GM18519 (cell line): ENCODE data around the gene HDAC9.

Experiments
- ATAC-seq: cut with Tn5 transposase; IDR thresholded peaks from one replicate; pipeline ENCODE4 v1.9.1; 2021; ENCODE audit warnings: mild to moderate bottlenecking, moderate library complexity; ENCODE audit not compliant: unreplicated experiment, low FRiP score

The HDAC9 gene

GRCh38 chr7:18491871-18492270, 3.7 kb upstream of the HDAC9 start:
- no peak for ATAC-seq

- ATAC-seq, result no peak
Observed at GRCh38 chr7:18494406-18494805, 1.1 kb upstream of the HDAC9 start.

- ATAC-seq, result peak; percentile 24
Observed at GRCh38 chr7:18494821-18495408, 634 bp upstream of the HDAC9 start.

DNA sequence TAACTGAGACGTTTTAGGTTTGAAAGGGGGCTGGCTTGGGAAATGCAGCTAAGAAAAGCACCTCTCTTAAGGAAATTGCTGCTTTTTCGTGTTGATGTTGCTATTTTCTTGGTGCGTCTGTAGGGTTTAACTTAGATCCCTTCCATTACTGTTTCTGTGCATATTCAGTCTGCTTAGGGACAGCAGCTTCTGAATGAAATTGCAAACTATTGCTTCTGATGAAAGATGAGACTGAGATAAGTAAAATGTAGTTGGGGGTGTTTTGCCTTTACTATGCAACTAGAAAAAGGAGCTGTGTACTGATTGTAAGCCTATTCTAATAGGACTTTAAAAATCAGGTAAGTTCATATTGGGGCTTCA, 772 bp downstream of the HDAC9 start:
- no peak for ATAC-seq

- no peak for ATAC-seq
Observed at GRCh38 chr7:18497082-18497481, 1.5 kb downstream of the HDAC9 start.

DNA sequence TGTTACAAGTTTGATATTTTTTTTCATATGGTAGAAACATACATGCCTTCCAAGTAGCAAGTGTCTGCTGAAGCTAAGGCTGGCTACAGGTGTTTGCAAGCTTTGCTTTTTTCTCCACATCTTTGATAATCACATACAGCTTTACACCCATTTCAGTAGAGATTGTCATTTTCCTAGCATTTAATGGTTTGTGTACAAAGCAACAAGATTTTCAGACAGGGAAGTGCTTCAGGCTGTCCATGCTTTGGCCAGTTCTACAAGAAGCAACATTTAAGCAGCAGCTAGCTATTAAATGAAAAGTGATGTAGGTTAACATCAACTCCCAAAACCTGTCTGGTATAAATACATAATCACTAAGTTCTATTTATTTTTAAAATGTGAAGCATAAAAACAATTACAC, 2.3 kb downstream of the HDAC9 start:
- no peak for ATAC-seq

GRCh38 chr7:18498341-18498740, 2.8 kb downstream of the HDAC9 start:
- ATAC-seq, result no peak

DNA sequence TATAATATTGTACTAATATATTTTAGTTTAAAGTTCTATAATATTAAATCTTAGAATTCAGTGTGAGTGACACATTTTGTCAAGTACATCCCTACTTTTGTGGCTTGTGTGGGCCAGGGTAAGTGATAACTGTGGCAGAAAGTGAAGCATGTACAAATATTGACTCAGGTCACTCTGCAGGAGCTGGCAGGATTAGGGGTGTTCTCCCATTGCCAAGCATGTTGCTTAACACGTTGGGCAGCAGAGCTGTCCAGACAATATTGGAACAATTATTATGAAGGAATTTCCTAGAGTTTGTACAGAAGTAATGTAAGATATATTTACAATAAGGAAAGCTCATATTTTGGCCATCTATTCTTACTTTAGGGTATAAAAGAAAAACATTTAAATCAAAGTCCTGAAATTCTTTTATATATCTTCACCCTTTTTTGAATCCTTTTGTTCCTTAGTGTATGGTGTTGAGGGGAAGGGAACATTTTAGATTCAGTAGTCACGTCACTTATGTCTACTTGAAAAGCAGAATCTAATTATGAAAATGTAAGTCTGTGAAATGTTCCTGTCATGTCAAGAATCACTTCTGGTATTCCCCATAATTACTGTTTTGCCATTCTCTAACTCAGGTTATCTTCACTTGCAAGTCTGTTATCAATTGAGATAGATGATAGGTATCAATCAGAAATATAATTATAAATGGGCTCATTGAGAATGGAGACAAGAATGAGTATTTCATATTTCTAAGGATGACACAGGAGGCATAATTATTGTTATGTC, 4.0 kb downstream of the HDAC9 start:
- ATAC-seq, result no peak

GRCh38 chr7:18503126-18503866, 7.7 kb downstream of the HDAC9 start:
- no peak for ATAC-seq

DNA sequence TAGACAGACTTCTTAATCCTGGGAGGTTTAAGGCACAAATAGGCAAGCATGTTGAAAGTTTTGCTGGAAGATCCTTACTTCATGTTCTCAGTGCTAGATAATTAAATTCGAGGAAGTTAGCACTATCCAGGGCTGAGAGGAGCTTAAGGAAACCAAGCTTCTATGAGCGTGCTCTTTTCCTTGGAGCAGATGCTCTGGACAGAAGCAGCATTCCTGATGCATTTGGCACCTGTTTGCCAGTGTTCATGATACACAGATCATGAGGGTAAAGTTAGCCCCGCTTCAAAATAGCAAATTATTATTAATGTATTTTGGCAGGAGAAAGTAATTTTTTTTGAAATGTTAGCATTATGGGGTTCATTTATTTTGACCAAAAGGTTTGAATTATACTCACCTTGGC, 9.4 kb downstream of the HDAC9 start:
- no peak for ATAC-seq

- peak; percentile 73 for ATAC-seq
Observed at GRCh38 chr7:18505870-18506460, 10.4 kb downstream of the HDAC9 start.

- ATAC-seq, result peak; percentile 79
Observed at GRCh38 chr7:18508443-18509427, 13.2 kb downstream of the HDAC9 start.

DNA sequence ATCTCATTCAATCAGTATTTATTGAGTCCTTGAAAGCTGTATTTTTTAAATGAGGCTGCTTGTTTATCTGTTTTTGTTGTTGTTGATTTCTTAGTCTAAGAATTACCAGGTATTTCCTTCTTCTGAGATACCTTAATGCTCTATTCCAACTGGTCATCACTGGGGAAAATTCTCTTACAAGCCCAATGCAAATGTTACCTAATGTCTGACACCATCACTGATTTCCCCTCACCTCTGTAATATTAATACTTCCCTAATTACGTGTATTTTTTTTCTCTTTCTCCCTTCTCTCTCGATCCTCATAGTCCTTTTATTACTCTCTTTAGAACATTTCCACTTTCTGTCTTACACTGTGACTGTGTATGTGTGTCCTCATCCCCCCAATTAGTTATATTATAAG, 13.9 kb downstream of the HDAC9 start:
- no peak for ATAC-seq

GRCh38 chr7:18511351-18512140, 16.0 kb downstream of the HDAC9 start:
- no peak for ATAC-seq

DNA sequence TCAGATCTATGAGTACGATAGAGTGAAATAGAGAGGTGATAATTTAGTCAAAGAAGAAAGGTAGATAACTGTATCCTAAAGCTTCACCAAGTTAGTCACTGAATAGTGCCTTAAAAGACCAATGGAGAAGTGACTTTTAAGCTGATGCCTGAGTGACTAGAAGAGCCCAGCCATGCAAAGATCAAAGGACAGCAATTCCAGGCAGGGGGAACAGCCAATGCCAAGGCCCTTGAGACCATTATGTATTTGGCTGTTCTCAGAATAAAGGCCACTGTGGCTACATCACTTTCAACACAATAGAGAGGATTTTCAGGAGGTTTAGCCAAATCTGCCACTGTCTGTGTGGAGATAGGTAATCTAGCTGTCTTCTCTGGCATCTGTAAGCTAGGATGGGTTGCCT, 17.8 kb downstream of the HDAC9 start:
- no peak for ATAC-seq

- no peak for ATAC-seq
Observed at GRCh38 chr7:18515067-18515466, 19.5 kb downstream of the HDAC9 start.

- no peak for ATAC-seq
Observed at GRCh38 chr7:18517646-18518045, 22.1 kb downstream of the HDAC9 start.

DNA sequence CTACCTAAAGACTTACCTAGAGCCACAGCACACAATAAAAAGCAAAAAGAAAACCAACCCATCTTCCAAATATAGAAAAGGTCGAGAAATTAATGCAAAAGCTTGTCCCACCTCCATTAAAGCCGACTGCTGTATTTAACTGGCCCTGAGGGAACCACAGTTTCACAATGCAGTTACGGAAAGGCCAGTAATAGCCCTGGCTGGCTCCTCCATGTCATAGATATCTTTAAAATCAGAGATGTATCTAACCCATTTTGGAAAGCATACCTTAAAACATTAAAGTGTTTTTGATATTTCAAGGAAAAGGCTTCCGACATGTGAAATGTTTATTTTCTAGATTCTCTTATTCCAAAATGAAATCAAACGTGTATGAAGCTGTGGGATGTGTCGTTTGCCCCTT, 23.0 kb downstream of the HDAC9 start:
- no peak for ATAC-seq

GRCh38 chr7:18520450-18521235, 25.1 kb downstream of the HDAC9 start:
- ATAC-seq, result peak; percentile 59
